Inflammatory macrophage treated with lipopolysaccharide for 4 hours (primary cell): ENCODE measurements around the gene FOXJ3.

Source experiments
- DNase-seq: peaks from one replicate; pipeline ENCODE4 v3.0.0-alpha.2; 2020

Gene FOXJ3

DNA sequence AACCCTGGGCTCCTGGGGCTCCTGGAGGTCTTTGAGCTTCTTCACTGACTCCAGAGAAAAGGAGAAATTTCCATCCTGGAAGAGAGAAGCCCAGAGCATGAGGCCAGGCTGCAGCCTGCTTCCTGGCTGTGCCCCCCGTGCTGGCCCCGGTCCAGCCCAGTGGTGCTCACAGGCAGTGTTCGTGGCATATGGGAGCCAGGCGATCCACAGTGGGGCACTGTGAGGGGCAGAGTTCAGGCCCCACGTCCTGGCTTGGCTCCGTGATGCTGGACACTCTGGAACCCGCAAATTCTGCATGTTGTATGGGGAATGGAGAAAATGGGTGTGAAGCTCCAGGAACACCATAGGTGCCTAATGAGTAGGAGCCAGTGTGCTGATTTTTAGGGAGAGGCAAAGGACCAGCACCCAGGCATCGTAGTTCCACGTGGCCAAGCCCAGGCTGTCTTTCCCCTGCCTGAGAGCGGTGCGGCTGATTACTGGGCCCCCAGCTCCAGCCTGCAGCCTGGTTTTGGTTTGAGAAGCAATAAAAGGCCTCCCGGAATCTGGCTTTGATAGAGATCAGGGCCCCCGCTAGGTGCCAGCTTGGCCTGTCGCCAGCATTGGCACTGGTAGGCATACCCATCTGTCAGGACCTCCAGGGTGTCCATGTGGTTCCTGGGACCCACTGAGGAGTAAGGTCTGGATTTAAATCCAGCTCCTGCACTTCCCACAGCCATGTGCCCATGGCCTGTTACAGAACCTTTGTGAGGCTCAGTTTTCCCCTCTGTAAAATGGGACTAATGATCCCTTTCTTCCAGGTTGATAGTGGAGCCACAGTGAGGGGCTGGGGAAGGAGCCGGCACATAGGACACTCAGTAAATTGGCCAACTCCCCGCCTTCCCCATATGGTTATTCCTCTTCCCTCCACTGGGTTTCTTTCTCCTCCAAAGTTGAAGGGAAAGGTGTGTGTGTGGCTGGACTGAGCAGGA lies 171.2 kb downstream of the FOXJ3 start:
- DNase-seq, result no peak

- DNase-seq, result no peak
These were observed 171.9 kb downstream of the FOXJ3 start for GRCh38 chr1:42163114-42163513.

DNA sequence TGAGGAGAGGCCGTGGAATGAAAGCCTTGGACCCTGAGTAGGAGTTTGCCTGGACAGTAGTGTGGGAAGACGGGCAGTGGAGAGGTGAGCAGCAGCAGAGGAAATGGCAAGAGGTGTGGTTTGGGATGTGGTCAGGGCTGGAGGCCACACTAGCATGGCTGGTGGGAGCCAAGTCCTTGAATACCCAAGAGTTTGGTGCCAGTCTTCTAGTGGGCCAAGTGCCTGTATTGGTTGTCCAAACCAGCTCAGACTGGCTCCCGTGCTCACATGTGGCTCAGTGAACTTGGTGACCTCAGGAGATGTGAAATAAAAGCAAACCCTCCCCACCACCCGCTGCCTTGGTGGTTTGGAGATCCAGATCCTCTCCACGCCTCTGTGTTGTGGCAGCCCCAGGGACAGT lies 172.9 kb downstream of the FOXJ3 start:
- DNase-seq, result no peak

DNA sequence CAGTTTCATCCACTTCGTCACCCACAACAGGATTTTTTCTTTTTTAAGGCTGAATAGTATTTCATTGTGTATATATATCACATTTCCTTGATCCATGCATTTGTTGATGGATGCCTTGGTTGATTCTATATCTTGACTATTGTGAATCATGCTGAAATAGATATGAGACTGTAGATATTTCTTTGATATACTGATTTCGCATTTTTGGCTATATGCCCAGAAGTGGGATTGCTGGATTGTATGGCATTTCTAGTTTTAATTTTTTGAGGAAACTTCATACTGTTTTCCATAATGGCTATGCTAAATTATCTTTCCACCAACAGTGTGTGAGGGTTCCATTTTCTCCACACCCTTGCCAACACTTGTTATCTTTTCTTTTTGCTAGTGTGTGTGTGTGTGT lies 176.8 kb downstream of the FOXJ3 start:
- no peak for DNase-seq

DNA sequence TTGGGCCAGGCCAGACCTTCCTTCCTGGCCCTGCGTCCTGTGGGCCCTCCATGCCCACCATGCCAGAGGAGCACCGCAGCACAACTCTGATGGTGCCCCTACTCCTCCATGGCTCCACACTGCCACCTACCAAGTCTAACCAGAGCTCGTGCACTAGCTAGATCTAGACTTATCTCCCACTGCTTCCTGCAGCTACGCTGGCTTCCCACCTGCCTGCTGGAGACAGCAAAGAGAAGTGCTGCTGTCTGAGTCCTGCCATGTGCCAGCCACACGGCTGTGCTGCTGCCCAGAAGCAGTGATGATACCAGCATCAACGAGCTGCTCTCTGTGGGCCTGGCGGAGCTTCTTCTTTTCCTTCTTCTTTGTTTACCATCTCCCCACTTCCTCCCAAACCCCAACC lies 177.4 kb downstream of the FOXJ3 start:
- peak; percentile 6 for DNase-seq

DNA sequence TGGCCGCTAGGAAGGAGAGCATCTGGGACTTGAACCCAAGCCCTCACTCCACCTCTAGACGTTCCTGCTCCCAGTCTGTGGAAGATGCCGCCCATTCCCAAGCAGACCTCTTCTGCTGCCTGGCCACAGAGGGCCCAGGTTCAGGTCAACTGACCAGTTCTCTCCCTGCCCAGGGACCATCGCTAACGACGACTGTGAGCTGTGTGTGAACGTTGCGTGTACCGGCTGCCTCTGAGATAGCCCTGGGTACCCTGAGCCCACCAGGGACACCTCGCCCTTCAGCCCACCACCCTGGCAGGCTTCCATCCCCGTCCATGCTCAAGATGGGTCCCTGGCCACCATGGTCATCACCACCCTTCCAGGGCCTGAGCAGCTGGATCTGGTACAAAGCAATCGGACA lies 179.7 kb downstream of the FOXJ3 start:
- no peak for DNase-seq

- DNase-seq, result no peak
These were observed 180.3 kb downstream of the FOXJ3 start for GRCh38 chr1:42154685-42155084.

GRCh38 chr1:42153624-42154023 lies 181.4 kb downstream of the FOXJ3 start:
- peak; percentile 7 for DNase-seq

DNA sequence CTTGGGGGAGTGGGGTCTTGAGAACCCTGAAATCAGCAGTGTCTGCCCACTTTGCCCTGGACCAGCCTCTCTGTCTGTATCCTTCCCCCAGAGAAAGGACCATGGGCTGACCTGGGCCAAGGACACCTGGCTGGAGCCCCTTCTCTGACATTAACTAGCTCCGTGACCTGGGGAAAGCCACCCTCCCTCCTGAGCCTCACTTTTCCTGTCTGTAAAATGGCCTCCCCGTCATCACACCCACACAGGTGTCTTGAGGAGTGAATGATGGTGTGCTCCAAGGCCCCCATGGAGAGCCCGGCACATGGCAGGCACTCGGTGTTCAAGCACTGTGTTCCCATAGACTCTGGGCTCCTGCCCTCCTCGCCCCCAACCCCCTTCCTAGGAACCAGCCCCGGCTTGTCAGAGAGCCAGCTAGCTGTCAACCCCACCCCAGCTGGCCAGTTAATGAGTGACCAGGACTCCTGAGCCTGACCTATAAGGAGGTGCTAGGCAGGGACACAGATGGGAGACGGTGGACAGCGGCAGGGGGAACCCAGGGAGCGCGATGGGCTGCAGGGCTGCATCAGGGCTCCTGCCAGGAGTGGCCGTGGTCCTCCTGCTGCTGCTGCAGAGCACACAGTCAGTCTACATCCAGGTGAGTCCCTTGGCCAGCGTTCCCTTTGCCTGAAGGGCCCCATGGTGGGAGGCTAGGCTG lies 182.0 kb downstream of the FOXJ3 start, which contains the start of gene GUCA2B:
Gene GUCA2B (plus strand): TSS at position 504 of the 694 bp plus-strand sequence. CDS start 41 bp downstream, at position 545.
- DNase-seq, result no peak

DNA sequence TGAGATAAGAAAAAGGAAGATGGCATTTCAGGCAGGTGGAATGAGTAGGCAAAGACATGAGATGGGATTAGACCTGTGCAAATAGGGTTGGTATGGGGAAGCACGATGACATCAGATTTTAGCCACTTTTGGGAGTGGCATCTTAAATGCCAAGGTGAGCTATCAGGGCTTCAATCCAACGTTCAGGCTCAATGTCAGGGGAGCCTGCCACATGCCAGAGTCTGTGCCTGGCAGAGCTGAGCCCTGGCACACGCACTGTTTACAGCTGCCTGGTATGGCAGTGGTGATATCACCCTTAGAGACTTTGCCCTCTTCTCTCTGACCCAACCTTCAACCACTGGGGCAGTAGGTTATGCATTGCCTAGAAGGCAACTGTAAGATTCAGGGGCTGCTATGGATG lies 182.9 kb downstream of the FOXJ3 start:
- DNase-seq, result no peak

- DNase-seq, result peak; percentile 46
These were observed 184.4 kb downstream of the FOXJ3 start for GRCh38 chr1:42150651-42151050.

- no peak for DNase-seq
These were observed 186.9 kb downstream of the FOXJ3 start for GRCh38 chr1:42148166-42148565.

- peak; percentile 50 for DNase-seq
These were observed 188.3 kb downstream of the FOXJ3 start for GRCh38 chr1:42146626-42147320.

GRCh38 chr1:42145764-42146625 lies 189.0 kb downstream of the FOXJ3 start:
- DNase-seq, result no peak

- no peak for DNase-seq
These were observed 189.7 kb downstream of the FOXJ3 start for GRCh38 chr1:42145389-42145716.

DNA sequence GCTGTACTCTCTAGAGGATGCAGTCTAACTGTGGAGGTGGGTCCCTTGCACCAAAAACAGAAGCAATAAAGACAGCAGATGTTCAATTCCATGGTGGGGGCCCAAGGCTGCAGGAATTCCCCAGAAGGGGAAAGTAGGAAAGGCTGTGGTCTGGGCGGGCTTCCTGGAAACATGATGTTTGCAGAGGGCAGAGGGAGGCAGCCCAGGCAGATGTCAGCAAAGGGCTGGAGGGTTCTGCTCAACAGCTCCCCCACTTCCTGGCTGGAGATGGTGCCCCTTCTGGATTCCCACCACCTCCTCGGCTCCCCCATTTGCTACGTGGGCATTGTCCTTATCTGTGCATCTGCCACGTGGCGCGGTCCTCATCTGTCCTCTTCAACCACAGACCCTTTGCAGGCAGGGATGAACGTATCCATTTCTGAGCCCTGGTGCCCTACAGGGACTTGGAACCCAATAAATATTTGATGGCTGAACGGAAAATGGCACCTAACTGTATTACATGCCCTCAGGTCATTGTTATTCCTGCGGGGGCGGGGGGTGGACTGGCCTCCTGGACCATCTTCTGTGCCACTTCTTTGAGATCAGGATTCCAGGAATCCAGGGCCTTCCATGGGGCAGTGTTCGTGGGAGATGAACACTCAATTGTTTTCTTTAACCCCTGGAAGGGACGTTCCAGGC lies 190.2 kb downstream of the FOXJ3 start:
- DNase-seq, result no peak

- DNase-seq, result no peak
These were observed 190.9 kb downstream of the FOXJ3 start for GRCh38 chr1:42143896-42144710.

- DNase-seq, result peak; percentile 18
These were observed 191.9 kb downstream of the FOXJ3 start for GRCh38 chr1:42142894-42143675.

- DNase-seq, result no peak
These were observed 193.1 kb downstream of the FOXJ3 start for GRCh38 chr1:42141978-42142377.

GRCh38 chr1:42140191-42140590 lies 194.8 kb downstream of the FOXJ3 start:
- no peak for DNase-seq
